GM23338 (cell line): ENCODE results near the gene OR8D2. TPM values are rescaled to one million over a fixed set of nuclear protein-coding genes. Genes with fewer than 3 reads are reported as not detected.

Source experiments
- ATAC-seq: fragments of 200-7000 bp; cut with Tn5 transposase; 3 replicates; pipeline ENCODE4 v1.9.1; 2020
- DNase-seq: peaks from one replicate; pipeline ENCODE4 v3.0.0-alpha.2; 2015; ENCODE audit warnings: low spot score
- H2AFZ ChIP-seq: fragments of 200-600 bp; sonication (generic); 2 replicates; pipeline ENCODE4 v1.8.0; 2016; ENCODE audit warnings: antibody characterized with exemption, mild to moderate bottlenecking, moderate library complexity
- H3F3A ChIP-seq: fragments of 200-600 bp; sonication (generic); replicated peaks from 2 replicates; pipeline ENCODE4 v1.8.0; 2017; ENCODE audit warnings: antibody characterized with exemption, mixed run types, low read depth
- H3K27ac ChIP-seq: fragments of 200-600 bp; sonication (generic); 2 replicates; pipeline ENCODE4 v1.6.1; 2016; ENCODE audit warnings: low read depth
- H3K27me3 ChIP-seq: fragments of 200-600 bp; sonication (generic); 2 replicates; pipeline ENCODE4 v1.8.0; 2016; ENCODE audit warnings: mild to moderate bottlenecking, mixed run types, moderate library complexity; ENCODE audit not compliant: insufficient read depth
- H3K36me3 ChIP-seq: fragments of 200-600 bp; sonication (generic); 2 replicates; pipeline ENCODE4 v1.8.0; 2016; ENCODE audit warnings: mild to moderate bottlenecking; ENCODE audit not compliant: insufficient read depth
- H3K4me1 ChIP-seq: fragments of 200-600 bp; sonication (generic); 2 replicates; pipeline ENCODE4 v1.8.0; 2016; ENCODE audit warnings: mild to moderate bottlenecking, moderate library complexity; ENCODE audit not compliant: insufficient read depth
- H3K4me2 ChIP-seq: fragments of 200-600 bp; sonication (generic); 2 replicates; pipeline ENCODE4 v1.7.1; 2017; ENCODE audit warnings: mixed run types
- H3K4me3 ChIP-seq: fragments of 200-600 bp; sonication (generic); 2 replicates; pipeline ENCODE4 v1.6.1; 2016; ENCODE audit warnings: mixed run types
- H3K79me2 ChIP-seq: fragments of 200-600 bp; sonication (generic); replicated peaks from 2 replicates; pipeline ENCODE4 v1.8.0; 2017; ENCODE audit warnings: mild to moderate bottlenecking; ENCODE audit not compliant: insufficient read depth
- H3K9me2 ChIP-seq: fragments of 200-600 bp; sonication (generic); 2 replicates; pipeline ENCODE4 v1.8.0; 2017; ENCODE audit not compliant: insufficient read depth
- H4K20me1 ChIP-seq: fragments of 200-600 bp; sonication (generic); replicated peaks from 2 replicates; pipeline ENCODE4 v1.8.0; 2017; ENCODE audit warnings: mild to moderate bottlenecking; ENCODE audit not compliant: insufficient read depth
- H3K27ac Mint-ChIP-seq: 2 replicates; pipeline ENCODE4 v1.8.0; 2020; ENCODE audit warnings: inconsistent platforms, mild to moderate bottlenecking, moderate library complexity, mixed read lengths
- H3K27me3 Mint-ChIP-seq: 3 replicates; pipeline ENCODE4 v1.8.0; 2022; ENCODE audit warnings: low read depth, mild to moderate bottlenecking, moderate library complexity, mixed read lengths, inconsistent platforms; ENCODE audit not compliant: insufficient read depth, poor library complexity
- H3K36me3 Mint-ChIP-seq: 3 replicates; pipeline ENCODE4 v1.8.0; 2021; ENCODE audit warnings: low read depth, mild to moderate bottlenecking, inconsistent platforms, moderate library complexity, mixed read lengths
- H3K4me1 Mint-ChIP-seq: 3 replicates; pipeline ENCODE4 v1.8.0; 2020; ENCODE audit warnings: mild to moderate bottlenecking, inconsistent platforms, mixed read lengths
- H3K4me3 Mint-ChIP-seq: 3 replicates; pipeline ENCODE4 v1.8.0; 2021; ENCODE audit warnings: moderate library complexity, mild to moderate bottlenecking, inconsistent platforms, mixed read lengths
- H3K9me3 Mint-ChIP-seq: 3 replicates; pipeline ENCODE4 v1.8.0; 2020; ENCODE audit warnings: moderate library complexity, mild to moderate bottlenecking, inconsistent platforms, mixed read lengths
- CREB1 ChIP-seq: fragments of 250-450 bp; sonication (Bioruptor Pico); IDR thresholded peaks from 2 replicates; pipeline ENCODE4 v1.5.0; 2020; ENCODE audit warnings: low read depth, mild to moderate bottlenecking, moderate library complexity
- EZH2 ChIP-seq: fragments of 200-600 bp; sonication (generic); IDR thresholded peaks from one replicate; pipeline ENCODE4 v1.8.0; 2017; ENCODE audit warnings: antibody characterized with exemption, mild to moderate bottlenecking, low read depth; ENCODE audit not compliant: unreplicated experiment
- EZH2phosphoT487 ChIP-seq: fragments of 200-600 bp; sonication (generic); IDR thresholded peaks from one replicate; pipeline ENCODE4 v1.8.1; 2018; ENCODE audit warnings: antibody characterized with exemption; ENCODE audit not compliant: unreplicated experiment
- JUNB ChIP-seq: IDR thresholded peaks from one replicate; pipeline ENCODE4 v1.6.1; 2016; ENCODE audit warnings: antibody characterized with exemption; ENCODE audit not compliant: unreplicated experiment
- NANOG ChIP-seq: IDR thresholded peaks from 2 replicates; pipeline ENCODE4 v1.6.1; 2016; ENCODE audit warnings: antibody characterized with exemption, borderline replicate concordance
- POLR2AphosphoS5 ChIP-seq: IDR thresholded peaks from 2 replicates; pipeline ENCODE4 v1.6.1; 2016; ENCODE audit warnings: antibody characterized with exemption, low read depth
- REST ChIP-seq: IDR thresholded peaks from one replicate; pipeline ENCODE4 v1.6.1; 2018; ENCODE audit warnings: antibody characterized with exemption; ENCODE audit not compliant: unreplicated experiment
- ZNF331 ChIP-seq: fragments of 250-450 bp; sonication (Bioruptor Pico); IDR thresholded peaks from 2 replicates; pipeline ENCODE4 v1.5.0; 2020; ENCODE audit warnings: low read depth, mild to moderate bottlenecking, moderate library complexity
- polyA plus RNA-seq: library from polyadenylated mRNA; unstranded; fragments of >200 nt; fragmentation: Nextera tagmentation; extraction: Ambion mirVana; gene quantifications from 2 replicates; pipeline ENCODE4 v1.2.1, GENCODE V29; 2016
- total RNA-seq: library from RNA; depleted of rRNA; stranded (reverse); fragments of >200 nt; shearing (Covaris generic); gene quantifications from 2 replicates; pipeline ENCODE4 v1.2.3, GENCODE V29; 2014
- TF ChIP-seq, protein P1 (sequence below): IDR thresholded peaks from 2 replicates; pipeline ENCODE4 v1.6.1; 2016; ENCODE audit warnings: antibody characterized with exemption
- TF ChIP-seq, protein P2 (sequence below): fragments of 250-450 bp; sonication (Bioruptor Pico); IDR thresholded peaks from 2 replicates; pipeline ENCODE4 v1.5.0; 2020; ENCODE audit warnings: mild to moderate bottlenecking, moderate library complexity

Gene OR8D2
- total and polyA plus RNA-seq, 2 experiments from 2014 or later = not detected

DNA sequence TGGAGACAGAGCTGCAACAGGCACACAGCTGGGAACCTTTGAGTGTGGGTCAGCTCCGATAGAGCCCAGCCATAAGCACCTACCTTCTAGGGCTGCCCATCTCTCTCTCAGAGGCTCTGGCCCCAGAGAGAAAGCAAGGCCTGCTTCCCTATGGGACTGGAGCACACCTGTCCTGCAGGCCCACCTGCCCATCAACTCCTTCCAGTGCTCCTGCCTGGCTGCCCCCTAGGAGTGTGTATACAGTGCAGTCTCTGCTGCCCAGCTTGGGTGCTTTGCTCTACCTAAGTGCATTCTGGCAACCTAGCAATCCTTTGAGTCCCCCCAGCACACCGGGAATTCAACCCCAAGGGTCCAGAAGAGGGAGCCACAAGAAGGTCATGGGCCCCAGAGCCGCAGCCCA is 42.8 kb downstream of the OR8D2 start (continued):
- TF ChIP-seq REST (no peak), ZNF331 (no peak)

DNA sequence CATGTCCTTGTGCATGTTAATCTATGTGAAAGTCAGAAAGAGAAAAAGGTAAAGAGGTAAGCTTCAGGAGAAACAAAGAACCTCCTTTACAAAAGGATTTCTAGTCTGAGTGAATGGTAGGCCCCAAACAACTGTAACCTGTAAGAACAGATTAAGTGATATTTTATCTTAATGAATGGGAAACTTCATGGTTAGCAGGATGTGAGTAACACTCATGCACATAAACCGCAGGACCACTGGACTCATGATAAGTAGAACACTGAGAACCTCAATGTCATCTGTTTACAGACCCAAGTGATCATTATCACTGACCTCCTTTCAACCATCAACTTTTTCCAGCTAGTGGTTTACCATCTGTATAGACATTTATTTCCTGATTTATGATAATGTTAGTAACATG is 43.9 kb downstream of the OR8D2 start:
- H4K20me1 ChIP-seq = no peaks in the 10 kb centered on the region
- no peak overlapping the region for H3K4me3 Mint-ChIP-seq
- ATAC-seq = no peak
- TF ChIP-seq NANOG (no peak), EZH2 (no peak), POLR2AphosphoS5 (no peak), JUNB (no peak), ZNF331 (no peak), CREB1 (CRISPR knock-in tag) (no peak), REST (no peak), EZH2phosphoT487 (no peak)
- TF ChIP-seq, protein P1, sequence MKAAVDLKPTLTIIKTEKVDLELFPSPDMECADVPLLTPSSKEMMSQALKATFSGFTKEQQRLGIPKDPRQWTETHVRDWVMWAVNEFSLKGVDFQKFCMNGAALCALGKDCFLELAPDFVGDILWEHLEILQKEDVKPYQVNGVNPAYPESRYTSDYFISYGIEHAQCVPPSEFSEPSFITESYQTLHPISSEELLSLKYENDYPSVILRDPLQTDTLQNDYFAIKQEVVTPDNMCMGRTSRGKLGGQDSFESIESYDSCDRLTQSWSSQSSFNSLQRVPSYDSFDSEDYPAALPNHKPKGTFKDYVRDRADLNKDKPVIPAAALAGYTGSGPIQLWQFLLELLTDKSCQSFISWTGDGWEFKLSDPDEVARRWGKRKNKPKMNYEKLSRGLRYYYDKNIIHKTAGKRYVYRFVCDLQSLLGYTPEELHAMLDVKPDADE = no peak
- TF ChIP-seq, protein P2, sequence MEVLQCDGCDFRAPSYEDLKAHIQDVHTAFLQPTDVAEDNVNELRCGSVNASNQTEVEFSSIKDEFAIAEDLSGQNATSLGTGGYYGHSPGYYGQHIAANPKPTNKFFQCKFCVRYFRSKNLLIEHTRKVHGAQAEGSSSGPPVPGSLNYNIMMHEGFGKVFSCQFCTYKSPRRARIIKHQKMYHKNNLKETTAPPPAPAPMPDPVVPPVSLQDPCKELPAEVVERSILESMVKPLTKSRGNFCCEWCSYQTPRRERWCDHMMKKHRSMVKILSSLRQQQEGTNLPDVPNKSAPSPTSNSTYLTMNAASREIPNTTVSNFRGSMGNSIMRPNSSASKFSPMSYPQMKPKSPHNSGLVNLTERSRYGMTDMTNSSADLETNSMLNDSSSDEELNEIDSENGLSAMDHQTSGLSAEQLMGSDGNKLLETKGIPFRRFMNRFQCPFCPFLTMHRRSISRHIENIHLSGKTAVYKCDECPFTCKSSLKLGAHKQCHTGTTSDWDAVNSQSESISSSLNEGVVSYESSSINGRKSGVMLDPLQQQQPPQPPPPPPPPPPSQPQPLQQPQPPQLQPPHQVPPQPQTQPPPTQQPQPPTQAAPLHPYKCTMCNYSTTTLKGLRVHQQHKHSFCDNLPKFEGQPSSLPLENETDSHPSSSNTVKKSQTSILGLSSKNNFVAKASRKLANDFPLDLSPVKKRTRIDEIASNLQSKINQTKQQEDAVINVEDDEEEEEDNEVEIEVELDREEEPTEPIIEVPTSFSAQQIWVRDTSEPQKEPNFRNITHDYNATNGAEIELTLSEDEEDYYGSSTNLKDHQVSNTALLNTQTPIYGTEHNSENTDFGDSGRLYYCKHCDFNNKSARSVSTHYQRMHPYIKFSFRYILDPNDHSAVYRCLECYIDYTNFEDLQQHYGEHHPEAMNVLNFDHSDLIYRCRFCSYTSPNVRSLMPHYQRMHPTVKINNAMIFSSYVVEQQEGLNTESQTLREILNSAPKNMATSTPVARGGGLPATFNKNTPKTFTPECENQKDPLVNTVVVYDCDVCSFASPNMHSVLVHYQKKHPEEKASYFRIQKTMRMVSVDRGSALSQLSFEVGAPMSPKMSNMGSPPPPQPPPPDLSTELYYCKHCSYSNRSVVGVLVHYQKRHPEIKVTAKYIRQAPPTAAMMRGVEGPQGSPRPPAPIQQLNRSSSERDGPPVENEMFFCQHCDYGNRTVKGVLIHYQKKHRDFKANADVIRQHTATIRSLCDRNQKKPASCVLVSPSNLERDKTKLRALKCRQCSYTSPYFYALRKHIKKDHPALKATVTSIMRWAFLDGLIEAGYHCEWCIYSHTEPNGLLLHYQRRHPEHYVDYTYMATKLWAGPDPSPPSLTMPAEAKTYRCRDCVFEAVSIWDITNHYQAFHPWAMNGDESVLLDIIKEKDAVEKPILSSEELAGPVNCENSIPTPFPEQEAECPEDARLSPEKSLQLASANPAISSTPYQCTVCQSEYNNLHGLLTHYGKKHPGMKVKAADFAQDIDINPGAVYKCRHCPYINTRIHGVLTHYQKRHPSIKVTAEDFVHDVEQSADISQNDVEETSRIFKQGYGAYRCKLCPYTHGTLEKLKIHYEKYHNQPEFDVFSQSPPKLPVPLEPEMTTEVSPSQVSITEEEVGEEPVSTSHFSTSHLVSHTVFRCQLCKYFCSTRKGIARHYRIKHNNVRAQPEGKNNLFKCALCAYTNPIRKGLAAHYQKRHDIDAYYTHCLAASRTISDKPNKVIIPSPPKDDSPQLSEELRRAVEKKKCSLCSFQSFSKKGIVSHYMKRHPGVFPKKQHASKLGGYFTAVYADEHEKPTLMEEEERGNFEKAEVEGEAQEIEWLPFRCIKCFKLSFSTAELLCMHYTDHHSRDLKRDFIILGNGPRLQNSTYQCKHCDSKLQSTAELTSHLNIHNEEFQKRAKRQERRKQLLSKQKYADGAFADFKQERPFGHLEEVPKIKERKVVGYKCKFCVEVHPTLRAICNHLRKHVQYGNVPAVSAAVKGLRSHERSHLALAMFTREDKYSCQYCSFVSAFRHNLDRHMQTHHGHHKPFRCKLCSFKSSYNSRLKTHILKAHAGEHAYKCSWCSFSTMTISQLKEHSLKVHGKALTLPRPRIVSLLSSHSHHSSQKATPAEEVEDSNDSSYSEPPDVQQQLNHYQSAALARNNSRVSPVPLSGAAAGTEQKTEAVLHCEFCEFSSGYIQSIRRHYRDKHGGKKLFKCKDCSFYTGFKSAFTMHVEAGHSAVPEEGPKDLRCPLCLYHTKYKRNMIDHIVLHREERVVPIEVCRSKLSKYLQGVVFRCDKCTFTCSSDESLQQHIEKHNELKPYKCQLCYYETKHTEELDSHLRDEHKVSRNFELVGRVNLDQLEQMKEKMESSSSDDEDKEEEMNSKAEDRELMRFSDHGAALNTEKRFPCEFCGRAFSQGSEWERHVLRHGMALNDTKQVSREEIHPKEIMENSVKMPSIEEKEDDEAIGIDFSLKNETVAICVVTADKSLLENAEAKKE (CRISPR knock-in tag) = no peak

More for the DNA sequence above, 43.9 kb downstream of the OR8D2 start:
- Histone ChIP-seq H3K27ac (no peak overlapping the region), H3K79me2 (no peaks in the 10 kb centered on the region), H3K9me2 (no peaks in the 10 kb centered on the region; the same call in none of the 2 replicates), H3K4me1 (peaks cover 22% of the 10 kb centered on the region), H3K27me3 (no peaks in the 10 kb centered on the region), H3F3A (no peaks in the 10 kb centered on the region), H3K36me3 (no peaks in the 10 kb centered on the region), H3K4me2 (no peak overlapping the region), H3K4me3 (no peak overlapping the region), H2AFZ (no peak overlapping the region)
- Mint-ChIP-seq H3K27ac (no peak overlapping the region), H3K27me3 (no peaks in the 10 kb centered on the region), H3K9me3 (peaks cover 5% of the 10 kb centered on the region; the same call in 1 of the 3 replicates), H3K4me1 (peaks cover 11% of the 10 kb centered on the region), H3K36me3 (no peaks in the 10 kb centered on the region; the same call in 2 of the 3 replicates)
- DNase-seq = no peak
